ENCODE data around the gene CAPZB.

The CAPZB gene

GRCh38 chr1:19404748-19405147, 80.6 kb downstream of the CAPZB start:
- DNase-seq: no peak

DNA sequence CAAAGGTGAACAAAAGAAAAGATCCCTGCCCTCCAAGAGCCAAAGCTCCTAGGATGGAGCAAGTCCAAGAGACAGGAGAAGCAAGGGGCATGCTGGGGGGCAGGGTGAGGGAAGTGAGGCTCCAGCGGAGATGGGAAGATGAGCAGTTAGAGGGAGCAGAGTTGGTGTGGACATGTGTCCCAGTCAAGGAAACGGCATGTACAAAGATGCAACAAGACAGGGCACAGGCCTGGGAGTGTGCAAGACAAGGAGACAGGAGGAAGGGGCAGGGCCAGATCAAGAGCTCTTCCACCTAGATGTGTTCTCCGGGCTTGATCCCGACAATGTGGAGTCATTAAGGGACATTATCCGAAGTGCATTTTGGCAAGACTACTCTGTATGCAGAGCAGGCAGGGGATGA, 82.1 kb downstream of the CAPZB start:
- DNase-seq: no peak

GRCh38 chr1:19402031-19402813, 83.1 kb downstream of the CAPZB start:
- no peak for DNase-seq

GRCh38 chr1:19401535-19401889, 83.8 kb downstream of the CAPZB start:
- no peak for DNase-seq

GRCh38 chr1:19400875-19401534, 84.3 kb downstream of the CAPZB start:
- no peak for DNase-seq

GRCh38 chr1:19400192-19400611, 85.1 kb downstream of the CAPZB start:
- DNase-seq: no peak

DNA sequence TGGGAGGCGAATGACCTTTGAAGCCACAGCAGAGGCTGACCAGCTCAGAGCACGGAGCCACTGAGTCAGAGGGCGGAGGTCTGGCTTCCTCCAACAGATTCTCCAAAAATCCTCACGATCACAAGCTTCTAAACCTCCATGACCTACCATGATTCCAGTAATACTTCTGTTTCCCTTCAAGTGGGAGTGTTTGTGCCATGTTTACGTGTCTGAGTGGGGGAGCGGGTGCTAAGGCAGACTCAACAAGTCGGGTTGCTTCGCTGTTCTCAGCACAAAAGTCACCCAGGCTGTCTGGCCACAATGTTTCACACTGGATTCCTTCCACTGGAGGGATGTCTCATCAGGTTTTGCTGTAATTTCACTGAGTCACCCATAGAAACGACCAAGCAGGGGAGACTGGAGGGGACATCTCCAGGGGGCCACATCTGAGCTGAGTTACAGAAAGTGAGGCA, 87.0 kb downstream of the CAPZB start:
- no peak for DNase-seq

- no peak for DNase-seq
Measured at GRCh38 chr1:19397217-19397945, 88.0 kb downstream of the CAPZB start.

- DNase-seq: no peak
Measured at GRCh38 chr1:19396280-19396679, 89.1 kb downstream of the CAPZB start.

DNA sequence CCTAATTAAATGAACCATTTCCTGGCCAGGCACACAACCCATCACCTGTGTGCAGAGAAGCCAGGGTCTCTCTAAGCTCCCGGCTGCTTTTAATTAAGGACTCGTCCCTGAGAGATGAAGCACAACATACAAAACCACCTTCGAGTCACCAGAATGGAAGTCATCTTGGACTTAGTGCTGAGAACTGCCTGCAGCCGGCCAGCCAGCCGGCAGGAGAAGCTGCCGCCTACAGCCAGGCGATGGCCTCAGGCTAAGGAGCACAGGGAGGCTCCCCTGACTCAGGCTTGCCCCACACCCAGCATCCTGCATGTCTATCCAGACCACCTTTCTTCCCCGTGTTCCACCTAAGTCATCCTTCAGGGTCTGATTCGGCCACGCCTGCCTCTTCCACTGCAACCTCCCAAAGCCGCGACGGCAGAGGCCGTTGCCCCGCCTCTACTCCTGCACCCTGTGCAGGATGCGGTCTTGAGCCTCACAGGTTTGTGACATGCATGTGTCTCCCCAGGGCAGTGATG, 89.6 kb downstream of the CAPZB start:
- DNase-seq: no peak

- DNase-seq: no peak
Measured at GRCh38 chr1:19393046-19393445, 92.3 kb downstream of the CAPZB start.

- DNase-seq: no peak
Measured at GRCh38 chr1:19392221-19392620, 93.1 kb downstream of the CAPZB start.

DNA sequence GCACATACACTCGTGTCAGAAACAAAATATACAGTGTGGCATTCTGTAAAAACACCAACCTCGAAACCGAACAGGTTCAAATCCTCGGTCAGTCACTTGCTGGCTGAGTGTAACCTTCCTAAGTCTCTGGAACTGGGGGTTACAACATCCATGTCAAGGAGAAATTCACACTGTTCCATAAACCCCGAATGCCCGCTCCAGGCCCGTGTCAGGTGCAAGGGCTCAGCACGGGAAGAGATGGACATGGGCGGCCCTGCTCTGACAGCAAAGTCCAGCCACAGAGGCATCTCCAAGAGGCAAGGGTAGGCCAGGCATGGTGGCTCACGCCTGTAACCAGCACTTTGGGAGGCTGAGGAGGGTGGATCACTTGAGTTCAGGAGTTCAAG, 93.8 kb downstream of the CAPZB start:
- no peak for DNase-seq

DNA sequence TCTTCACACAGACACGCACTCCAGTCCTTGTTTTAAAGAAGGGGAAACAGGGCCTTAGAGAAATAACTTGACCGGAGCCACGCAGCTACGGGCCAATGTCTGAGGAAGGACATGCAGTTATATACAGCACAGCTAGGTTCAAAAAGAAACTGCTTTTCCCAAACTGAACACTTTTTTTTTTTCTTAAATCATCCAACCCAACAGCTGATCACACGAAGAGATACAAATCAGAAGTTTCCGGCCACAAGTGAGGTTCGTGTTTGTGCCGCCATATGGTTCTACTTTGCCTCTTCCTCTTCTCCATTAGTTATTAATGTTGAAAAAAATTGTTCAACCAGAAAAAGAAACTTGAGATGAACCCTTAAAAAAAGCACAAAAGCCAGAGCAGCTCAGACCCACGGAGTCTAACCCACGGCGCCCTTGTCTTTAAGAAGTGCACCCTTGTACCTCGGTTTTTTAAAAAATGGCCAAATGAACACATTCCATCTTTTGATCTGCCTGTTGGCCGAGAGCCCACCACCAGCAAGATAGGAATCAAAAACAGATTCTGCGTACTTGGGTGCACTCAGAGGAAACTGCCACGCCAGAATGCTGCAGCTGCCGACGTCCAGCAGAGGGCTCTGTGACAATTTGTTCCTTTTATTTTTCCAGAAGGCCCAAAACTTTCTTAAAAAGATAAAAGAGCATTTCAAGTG, 94.3 kb downstream of the CAPZB start:
- DNase-seq: peak in 3 of 4 experiments; percentile 7 to 37 (median 14)

DNA sequence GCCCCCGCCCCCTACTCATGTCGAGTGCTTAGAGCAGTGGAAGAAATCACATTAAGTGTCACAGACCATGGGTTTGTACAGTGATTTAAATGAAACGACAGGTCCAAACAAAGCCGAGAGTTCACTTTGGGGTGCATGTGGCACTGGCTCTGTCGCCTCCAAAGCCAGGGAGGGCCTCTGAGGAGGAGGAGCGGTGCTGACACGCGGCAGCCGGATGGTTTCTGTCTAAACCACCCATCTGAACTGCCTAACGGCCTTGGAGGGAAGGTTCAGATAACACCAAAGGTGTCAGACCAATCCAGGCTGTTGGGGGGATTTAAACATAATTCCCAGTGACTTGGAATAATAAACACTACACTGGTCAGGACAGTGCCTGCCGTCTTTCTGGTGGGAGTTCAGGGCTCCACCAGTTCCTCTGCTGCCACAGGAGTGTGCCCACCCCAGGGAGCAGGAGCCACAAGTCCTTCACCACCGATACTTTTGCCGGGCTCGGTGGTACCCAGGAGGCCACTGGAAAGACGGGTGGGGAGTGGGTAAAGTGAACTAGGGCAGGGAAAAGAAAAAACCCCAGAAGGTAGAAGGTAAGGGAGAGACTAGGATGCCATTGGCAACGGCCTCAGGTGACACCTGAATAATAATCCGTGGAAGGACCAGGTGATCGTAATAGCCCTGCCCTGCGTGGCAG, 95.0 kb downstream of the CAPZB start:
- no peak for DNase-seq

DNA sequence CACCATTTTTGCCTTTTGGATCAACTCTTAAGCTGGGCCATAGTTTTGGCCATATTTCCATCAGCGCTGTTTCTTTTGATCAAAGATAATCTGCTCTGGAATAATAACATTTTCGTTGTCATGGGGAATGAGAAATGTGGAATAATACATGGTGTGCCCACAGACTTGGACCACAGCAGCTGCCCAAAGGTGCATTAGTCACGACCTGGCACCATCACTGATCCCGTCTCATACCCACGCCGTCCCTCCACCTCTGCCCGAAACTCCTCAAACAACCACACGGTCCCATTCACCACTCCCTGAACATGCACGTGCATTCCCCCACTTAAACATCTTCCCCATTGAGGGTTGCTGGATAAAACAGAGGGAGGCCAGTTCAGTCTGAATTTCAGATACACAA, 96.4 kb downstream of the CAPZB start:
- DNase-seq: no peak

- no peak for DNase-seq
Measured at GRCh38 chr1:19387045-19387467, 98.3 kb downstream of the CAPZB start.

DNA sequence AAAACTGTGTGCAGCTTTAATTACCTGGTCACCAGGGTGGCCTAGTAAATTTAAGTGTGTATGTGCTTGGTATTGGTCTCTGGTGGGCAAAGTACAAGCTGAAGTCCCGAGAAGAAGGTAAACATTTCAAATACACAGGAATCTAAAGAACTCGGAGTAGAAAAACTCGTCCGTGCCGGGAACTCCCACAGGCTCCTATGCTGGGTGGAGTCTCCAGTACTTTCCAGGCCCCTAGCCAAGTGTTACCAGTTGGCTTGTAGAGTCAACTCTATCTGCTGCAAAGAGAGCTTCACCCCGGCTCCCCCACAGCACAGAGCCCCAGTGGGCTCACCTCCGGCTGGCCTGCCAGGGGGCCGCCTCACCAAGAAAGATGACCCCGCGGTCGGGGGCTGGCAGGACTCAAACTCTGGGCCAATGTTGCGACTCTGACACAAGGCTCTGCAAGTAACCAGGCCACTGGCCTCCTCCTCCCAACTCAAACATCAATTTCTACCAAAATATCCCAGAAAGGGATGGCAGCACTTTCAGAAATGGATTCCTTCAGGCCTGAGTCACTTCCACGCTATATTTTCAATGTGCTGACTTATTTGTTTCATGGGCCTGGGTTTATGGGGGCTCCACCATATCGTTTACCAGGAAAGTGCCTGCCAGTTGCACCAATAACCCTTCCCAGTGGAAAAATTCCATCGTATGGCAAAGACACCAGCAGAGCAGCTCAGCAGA, 99.3 kb downstream of the CAPZB start:
- no peak for DNase-seq

GRCh38 chr1:19385221-19385620, 100.1 kb downstream of the CAPZB start:
- DNase-seq: no peak

GRCh38 chr1:19384772-19385187, 100.6 kb downstream of the CAPZB start:
- no peak for DNase-seq

DNA sequence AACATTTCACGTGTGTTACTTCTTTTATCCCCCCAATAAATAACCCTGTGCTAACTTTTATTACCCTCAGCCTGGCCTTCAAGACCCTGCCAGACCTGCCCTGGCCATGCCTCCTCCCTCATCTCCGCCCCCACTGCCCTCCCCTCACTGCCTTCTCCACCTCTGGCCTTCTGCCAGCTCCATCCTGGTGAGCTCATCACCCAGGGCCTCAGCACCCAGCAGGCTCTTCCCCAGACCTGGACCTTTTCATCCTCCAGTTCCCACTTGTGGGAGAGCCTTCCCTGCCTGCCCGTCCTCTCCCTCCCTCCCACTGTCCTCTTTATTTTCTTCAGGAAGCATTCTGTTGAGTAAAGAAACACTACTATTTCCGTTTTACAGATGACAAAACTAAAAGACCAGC, 101.2 kb downstream of the CAPZB start:
- DNase-seq: no peak

DNA sequence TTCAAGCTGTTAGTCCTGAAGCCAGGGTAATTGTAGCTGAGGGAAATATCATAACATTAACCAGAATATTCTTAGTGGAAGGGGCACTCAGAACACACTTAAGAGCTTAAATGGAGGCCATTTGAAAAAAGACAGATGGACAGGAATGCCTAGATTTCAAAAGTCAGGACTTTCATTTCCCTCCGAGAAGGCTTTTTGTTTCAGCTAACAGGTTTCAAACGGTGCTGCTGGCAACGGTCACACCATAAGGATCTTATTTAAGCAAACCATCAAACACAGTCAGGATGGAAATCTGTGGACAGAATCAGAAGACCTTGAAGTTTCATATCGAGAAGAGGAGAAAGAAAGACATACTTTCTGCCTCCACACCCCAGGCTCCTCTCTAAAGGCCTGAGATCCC, 103.1 kb downstream of the CAPZB start:
- DNase-seq: no peak

All from activated naive CD4-positive, alpha-beta T cell (primary cell).